Measurements from ENCODE around the gene DNAI4.

DNA sequence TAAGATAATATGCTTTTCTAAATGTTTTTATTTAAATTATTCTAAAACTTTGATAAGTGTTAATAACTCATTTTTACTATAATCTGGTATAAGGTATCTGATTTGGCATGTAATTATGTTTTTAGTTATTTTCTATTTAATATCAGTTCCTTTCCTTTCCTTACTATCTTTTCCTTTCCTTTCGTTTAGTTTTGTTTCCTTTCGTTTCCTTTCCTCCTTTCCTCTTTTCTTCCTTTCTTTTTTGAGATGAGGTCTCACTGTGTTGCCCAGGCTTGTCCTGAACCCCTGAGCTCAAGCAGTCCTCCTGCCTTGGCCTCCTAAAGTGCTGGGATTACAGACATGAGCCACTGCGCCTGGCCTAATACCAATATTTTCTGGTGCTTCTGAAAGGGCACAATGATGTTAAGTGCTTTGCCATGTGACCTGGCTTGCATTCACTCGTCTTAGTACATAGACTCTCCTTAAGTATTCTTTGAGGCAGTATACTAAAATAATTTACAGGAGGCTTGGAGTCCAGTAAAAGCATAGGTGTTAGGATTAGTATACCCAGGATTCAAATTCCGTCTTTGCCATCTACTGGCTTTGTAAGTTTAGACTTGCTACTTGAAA, 18.8 kb upstream of the DNAI4 start:
- no peak for TF ChIP-seq POLR2A (IDR thresholded peaks at IDR 0.05)
- TF ChIP-seq, protein P1, sequence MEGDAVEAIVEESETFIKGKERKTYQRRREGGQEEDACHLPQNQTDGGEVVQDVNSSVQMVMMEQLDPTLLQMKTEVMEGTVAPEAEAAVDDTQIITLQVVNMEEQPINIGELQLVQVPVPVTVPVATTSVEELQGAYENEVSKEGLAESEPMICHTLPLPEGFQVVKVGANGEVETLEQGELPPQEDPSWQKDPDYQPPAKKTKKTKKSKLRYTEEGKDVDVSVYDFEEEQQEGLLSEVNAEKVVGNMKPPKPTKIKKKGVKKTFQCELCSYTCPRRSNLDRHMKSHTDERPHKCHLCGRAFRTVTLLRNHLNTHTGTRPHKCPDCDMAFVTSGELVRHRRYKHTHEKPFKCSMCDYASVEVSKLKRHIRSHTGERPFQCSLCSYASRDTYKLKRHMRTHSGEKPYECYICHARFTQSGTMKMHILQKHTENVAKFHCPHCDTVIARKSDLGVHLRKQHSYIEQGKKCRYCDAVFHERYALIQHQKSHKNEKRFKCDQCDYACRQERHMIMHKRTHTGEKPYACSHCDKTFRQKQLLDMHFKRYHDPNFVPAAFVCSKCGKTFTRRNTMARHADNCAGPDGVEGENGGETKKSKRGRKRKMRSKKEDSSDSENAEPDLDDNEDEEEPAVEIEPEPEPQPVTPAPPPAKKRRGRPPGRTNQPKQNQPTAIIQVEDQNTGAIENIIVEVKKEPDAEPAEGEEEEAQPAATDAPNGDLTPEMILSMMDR (IDR thresholded peaks at IDR 0.05), result no peak
